Measurements from ENCODE around the gene ANKRD55. TPM values are rescaled to one million over a fixed set of nuclear protein-coding genes. Genes with fewer than 3 reads are reported as not detected.

Gene ANKRD55
- total RNA-seq, 1 experiment from 2014 or later = not detected

DNA sequence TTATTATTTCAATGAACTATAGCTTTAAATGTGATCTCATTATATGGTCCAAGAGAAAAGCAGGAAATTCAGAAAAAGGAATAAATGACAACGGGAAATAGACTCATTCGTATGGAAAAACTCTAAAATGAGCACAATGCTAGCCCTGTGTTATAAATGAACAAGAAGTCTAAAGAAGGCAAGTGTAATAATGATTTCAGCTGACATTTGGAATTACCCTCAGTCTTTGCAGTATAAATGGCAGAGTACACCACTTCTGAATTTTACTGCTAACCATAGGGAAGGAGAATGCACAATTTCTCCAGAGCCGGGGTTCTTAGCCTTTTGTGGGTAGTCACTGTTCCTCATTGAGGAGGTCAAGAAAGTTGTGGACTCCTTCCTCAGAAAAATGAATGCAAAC, 93.1 kb downstream of the ANKRD55 start:
- TF ChIP-seq, protein P1, sequence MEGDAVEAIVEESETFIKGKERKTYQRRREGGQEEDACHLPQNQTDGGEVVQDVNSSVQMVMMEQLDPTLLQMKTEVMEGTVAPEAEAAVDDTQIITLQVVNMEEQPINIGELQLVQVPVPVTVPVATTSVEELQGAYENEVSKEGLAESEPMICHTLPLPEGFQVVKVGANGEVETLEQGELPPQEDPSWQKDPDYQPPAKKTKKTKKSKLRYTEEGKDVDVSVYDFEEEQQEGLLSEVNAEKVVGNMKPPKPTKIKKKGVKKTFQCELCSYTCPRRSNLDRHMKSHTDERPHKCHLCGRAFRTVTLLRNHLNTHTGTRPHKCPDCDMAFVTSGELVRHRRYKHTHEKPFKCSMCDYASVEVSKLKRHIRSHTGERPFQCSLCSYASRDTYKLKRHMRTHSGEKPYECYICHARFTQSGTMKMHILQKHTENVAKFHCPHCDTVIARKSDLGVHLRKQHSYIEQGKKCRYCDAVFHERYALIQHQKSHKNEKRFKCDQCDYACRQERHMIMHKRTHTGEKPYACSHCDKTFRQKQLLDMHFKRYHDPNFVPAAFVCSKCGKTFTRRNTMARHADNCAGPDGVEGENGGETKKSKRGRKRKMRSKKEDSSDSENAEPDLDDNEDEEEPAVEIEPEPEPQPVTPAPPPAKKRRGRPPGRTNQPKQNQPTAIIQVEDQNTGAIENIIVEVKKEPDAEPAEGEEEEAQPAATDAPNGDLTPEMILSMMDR (IDR thresholded peaks at IDR 0.05) = no peak
- TF ChIP-seq NR3C1 (CRISPR knock-in tag; conservative IDR thresholded peaks at IDR 0.05; ENCODE audit: low read depth) (no peak), SP1 (CRISPR knock-in tag; conservative IDR thresholded peaks at IDR 0.05) (no peak), SOX15 (CRISPR knock-in tag; IDR thresholded peaks at IDR 0.05) (no peak), FOXK1 (CRISPR knock-in tag; IDR thresholded peaks at IDR 0.05) (no peak), ATF1 (CRISPR knock-in tag; IDR thresholded peaks at IDR 0.05) (no peak), KAT7 (CRISPR knock-in tag; IDR thresholded peaks at IDR 0.05; ENCODE audit: borderline replicate concordance) (no peak), HMGXB4 (CRISPR knock-in tag; IDR thresholded peaks at IDR 0.05) (no peak), HMGA2 (CRISPR knock-in tag; IDR thresholded peaks at IDR 0.05) (no peak), ZNF416 (CRISPR knock-in tag; IDR thresholded peaks at IDR 0.05) (no peak), MAX (CRISPR knock-in tag; IDR thresholded peaks at IDR 0.05) (no peak), MXD4 (CRISPR knock-in tag; IDR thresholded peaks at IDR 0.05; ENCODE audit: borderline replicate concordance) (no peak)
- TF ChIP-seq, protein P2, sequence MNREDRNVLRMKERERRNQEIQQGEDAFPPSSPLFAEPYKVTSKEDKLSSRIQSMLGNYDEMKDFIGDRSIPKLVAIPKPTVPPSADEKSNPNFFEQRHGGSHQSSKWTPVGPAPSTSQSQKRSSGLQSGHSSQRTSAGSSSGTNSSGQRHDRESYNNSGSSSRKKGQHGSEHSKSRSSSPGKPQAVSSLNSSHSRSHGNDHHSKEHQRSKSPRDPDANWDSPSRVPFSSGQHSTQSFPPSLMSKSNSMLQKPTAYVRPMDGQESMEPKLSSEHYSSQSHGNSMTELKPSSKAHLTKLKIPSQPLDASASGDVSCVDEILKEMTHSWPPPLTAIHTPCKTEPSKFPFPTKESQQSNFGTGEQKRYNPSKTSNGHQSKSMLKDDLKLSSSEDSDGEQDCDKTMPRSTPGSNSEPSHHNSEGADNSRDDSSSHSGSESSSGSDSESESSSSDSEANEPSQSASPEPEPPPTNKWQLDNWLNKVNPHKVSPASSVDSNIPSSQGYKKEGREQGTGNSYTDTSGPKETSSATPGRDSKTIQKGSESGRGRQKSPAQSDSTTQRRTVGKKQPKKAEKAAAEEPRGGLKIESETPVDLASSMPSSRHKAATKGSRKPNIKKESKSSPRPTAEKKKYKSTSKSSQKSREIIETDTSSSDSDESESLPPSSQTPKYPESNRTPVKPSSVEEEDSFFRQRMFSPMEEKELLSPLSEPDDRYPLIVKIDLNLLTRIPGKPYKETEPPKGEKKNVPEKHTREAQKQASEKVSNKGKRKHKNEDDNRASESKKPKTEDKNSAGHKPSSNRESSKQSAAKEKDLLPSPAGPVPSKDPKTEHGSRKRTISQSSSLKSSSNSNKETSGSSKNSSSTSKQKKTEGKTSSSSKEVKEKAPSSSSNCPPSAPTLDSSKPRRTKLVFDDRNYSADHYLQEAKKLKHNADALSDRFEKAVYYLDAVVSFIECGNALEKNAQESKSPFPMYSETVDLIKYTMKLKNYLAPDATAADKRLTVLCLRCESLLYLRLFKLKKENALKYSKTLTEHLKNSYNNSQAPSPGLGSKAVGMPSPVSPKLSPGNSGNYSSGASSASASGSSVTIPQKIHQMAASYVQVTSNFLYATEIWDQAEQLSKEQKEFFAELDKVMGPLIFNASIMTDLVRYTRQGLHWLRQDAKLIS (CRISPR knock-in tag; IDR thresholded peaks at IDR 0.05; ENCODE audit: borderline replicate concordance) = no peak
- no peaks in the 10 kb centered on the region for H3K9me3 Mint-ChIP-seq
- DNase-seq (ENCODE audit: low spot score) (no peak), ATAC-seq (no peak)
- no peaks in the 10 kb centered on the region for H3K36me3 Mint-ChIP-seq
- no peaks in the 10 kb centered on the region for H3K4me1 Mint-ChIP-seq
- no peaks in the 10 kb centered on the region for H3K27me3 Mint-ChIP-seq (ENCODE audit: low read depth)
- CTCF ChIA-PET = no interaction called here
- no peak overlapping the region for H3K4me3 Mint-ChIP-seq
- no peak overlapping the region for H3K27ac Mint-ChIP-seq
- POLR2A ChIA-PET = no interaction called here

DNA sequence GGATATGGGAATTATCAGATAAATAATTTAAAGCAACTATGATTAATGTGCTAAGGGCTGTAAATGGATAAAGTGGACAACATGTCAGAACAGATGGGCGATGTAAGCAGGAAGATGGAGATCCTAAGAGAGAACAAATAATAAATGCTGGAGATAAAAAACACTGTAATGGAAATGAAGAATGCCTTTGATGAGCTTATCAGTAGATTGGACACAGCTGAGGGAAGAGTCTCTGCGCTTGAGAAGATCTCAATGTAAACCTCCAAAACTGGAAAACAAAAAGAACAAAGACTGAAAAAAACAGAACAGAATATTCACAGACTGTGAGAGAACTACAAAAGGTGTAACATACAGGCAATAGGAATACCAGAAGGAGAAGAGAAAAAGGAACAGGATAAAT, 102.5 kb downstream of the ANKRD55 start:
- no peaks in the 10 kb centered on the region; the same call in 1 of the 2 replicates for H3K27me3 Mint-ChIP-seq (ENCODE audit: low read depth)
- no peak overlapping the region for H3K4me3 Mint-ChIP-seq
- no peak overlapping the region for H3K27ac Mint-ChIP-seq
- TF ChIP-seq KAT7 (CRISPR knock-in tag; IDR thresholded peaks at IDR 0.05; ENCODE audit: borderline replicate concordance) (no peak), ZNF416 (CRISPR knock-in tag; IDR thresholded peaks at IDR 0.05) (no peak)
- CTCF ChIA-PET = no interaction called here
- no peaks in the 10 kb centered on the region for H3K4me1 Mint-ChIP-seq
- H3K9me3 Mint-ChIP-seq = no peaks in the 10 kb centered on the region
- no peak for DNase-seq (ENCODE audit: low spot score)
- H3K36me3 Mint-ChIP-seq = no peaks in the 10 kb centered on the region
- POLR2A ChIA-PET = no interaction called here
- no peak for ATAC-seq

DNA sequence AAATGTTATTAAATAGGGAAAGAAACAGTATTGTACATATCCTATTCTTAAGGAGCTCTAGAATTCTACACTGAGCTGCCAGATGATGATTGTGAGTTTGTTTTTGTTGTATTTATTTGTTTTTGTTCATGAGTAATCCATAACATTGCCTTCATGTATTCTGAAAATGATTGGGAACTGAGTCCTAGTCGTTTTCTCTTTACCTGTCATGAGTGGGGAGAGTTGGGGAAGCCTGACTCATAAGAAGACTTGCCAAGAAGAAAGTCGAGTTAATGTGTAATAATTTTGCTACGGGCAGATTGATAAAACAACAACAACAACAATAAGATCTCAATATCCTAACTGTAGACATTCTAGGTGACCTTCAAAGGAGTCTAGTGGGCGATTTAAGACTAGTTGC, 103.8 kb downstream of the ANKRD55 start:
- H3K4me3 Mint-ChIP-seq = no peak overlapping the region
- no peaks in the 10 kb centered on the region for H3K36me3 Mint-ChIP-seq
- ChIA-PET CTCF (no interaction called here), POLR2A (no interaction called here)
- no peak overlapping the region for H3K27ac Mint-ChIP-seq
- ATAC-seq = no peak
- DNase-seq (ENCODE audit: low spot score) = no peak
- H3K4me1 Mint-ChIP-seq = no peaks in the 10 kb centered on the region
- H3K27me3 Mint-ChIP-seq (ENCODE audit: low read depth) = no peaks in the 10 kb centered on the region; the same call in 1 of the 2 replicates
- no peaks in the 10 kb centered on the region for H3K9me3 Mint-ChIP-seq
- TF ChIP-seq SP1 (CRISPR knock-in tag; conservative IDR thresholded peaks at IDR 0.05) = no peak
- no peak for TF ChIP-seq CREB1 (CRISPR knock-in tag; IDR thresholded peaks at IDR 0.05)
- TF ChIP-seq HMGXB4 (CRISPR knock-in tag; IDR thresholded peaks at IDR 0.05) = no peak
- no peak for TF ChIP-seq RORB (CRISPR knock-in tag; IDR thresholded peaks at IDR 0.05)
- TF ChIP-seq TP53 (CRISPR knock-in tag; IDR thresholded peaks at IDR 0.05) = no peak
- TF ChIP-seq, protein P3, sequence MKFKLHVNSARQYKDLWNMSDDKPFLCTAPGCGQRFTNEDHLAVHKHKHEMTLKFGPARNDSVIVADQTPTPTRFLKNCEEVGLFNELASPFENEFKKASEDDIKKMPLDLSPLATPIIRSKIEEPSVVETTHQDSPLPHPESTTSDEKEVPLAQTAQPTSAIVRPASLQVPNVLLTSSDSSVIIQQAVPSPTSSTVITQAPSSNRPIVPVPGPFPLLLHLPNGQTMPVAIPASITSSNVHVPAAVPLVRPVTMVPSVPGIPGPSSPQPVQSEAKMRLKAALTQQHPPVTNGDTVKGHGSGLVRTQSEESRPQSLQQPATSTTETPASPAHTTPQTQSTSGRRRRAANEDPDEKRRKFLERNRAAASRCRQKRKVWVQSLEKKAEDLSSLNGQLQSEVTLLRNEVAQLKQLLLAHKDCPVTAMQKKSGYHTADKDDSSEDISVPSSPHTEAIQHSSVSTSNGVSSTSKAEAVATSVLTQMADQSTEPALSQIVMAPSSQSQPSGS (CRISPR knock-in tag; IDR thresholded peaks at IDR 0.05; ENCODE audit: borderline replicate concordance, low read depth) = no peak
- no peak for TF ChIP-seq ZNF317 (CRISPR knock-in tag; IDR thresholded peaks at IDR 0.05; ENCODE audit: borderline replicate concordance, low read depth)
- TF ChIP-seq, protein P4, sequence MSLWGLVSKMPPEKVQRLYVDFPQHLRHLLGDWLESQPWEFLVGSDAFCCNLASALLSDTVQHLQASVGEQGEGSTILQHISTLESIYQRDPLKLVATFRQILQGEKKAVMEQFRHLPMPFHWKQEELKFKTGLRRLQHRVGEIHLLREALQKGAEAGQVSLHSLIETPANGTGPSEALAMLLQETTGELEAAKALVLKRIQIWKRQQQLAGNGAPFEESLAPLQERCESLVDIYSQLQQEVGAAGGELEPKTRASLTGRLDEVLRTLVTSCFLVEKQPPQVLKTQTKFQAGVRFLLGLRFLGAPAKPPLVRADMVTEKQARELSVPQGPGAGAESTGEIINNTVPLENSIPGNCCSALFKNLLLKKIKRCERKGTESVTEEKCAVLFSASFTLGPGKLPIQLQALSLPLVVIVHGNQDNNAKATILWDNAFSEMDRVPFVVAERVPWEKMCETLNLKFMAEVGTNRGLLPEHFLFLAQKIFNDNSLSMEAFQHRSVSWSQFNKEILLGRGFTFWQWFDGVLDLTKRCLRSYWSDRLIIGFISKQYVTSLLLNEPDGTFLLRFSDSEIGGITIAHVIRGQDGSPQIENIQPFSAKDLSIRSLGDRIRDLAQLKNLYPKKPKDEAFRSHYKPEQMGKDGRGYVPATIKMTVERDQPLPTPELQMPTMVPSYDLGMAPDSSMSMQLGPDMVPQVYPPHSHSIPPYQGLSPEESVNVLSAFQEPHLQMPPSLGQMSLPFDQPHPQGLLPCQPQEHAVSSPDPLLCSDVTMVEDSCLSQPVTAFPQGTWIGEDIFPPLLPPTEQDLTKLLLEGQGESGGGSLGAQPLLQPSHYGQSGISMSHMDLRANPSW (CRISPR knock-in tag; conservative IDR thresholded peaks at IDR 0.05; ENCODE audit: low read depth) = no peak

All from WTC11 (cell line).